ENCODE data around the gene FLYWCH1.

Gene FLYWCH1

DNA sequence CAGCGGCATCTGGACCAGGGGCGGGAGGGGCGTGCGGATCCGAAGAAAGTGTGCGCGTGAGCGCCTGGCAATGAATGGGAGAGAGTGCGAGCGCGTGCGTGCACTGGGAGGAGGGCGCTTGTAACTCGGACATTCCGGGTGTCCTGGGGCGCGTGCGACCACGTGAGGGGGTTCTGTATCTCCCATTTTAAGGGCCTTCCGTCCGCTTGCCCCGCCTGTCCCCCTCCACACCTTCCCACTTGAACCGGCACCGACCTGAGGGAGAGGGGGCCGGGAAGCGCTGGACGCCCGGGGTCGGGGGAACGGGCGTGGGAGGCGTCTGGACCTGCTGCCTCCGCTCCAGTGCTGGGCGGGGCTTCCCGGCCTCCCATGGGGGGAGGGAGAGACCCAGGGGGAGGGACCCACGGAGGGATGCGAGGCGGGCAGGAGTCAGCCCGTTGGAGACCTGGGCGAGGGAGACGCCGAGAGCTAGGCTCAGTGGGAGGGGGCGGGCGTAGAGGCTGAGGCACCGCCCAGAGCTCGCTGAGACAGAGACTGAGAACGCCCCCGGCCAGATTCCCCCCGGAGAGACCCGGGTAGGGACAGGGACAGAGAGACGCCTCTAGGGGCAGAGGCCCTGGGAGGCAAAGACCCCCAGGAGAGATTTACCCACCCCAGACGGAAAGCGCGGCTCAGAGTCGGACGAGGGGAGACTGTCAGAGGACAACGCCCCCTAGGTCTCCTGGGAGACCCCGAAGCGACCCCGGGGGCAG lies 52.2 kb downstream of the FLYWCH1 start, which contains the start of gene KREMEN2:
Gene KREMEN2, plus strand, starts transcription at position 553 of the 752 bp plus-strand sequence. CDS start 246 bp downstream, outside the sequence.
- H4K20me1 ChIP-seq (ENCODE audit: insufficient read depth, low read length, poor library complexity, severe bottlenecking), result no peaks in the 10 kb centered on the region
- H3K4me2 ChIP-seq (ENCODE audit: low read depth, low read length, poor library complexity, severe bottlenecking), result peak within 1 kb of the TSS; percentile 74
- TF ChIP-seq CTCF (conservative IDR thresholded peaks at IDR 0.05; ENCODE audit: low read length) (no peak), EZH2phosphoT487 (IDR thresholded peaks at IDR 0.05; ENCODE audit: borderline replicate concordance) (no peak)
- peak within 1 kb of the TSS; percentile 66 for H3K4me3 ChIP-seq (ENCODE audit: low read length, poor library complexity, severe bottlenecking)
- H3K9ac ChIP-seq (ENCODE audit: low read depth, low read length, poor library complexity, severe bottlenecking), result no peak within 1 kb of the TSS
- H3K79me2 ChIP-seq (ENCODE audit: insufficient read depth, low read length), result no peaks in the 10 kb centered on the region
- no peaks in the 10 kb centered on the region for H3K9me3 ChIP-seq (ENCODE audit: insufficient read depth, low read depth, low read length)
- H3F3A ChIP-seq (ENCODE audit: low read depth), result no peaks in the 10 kb centered on the region
- no peaks in the 10 kb centered on the region for H3K9me2 ChIP-seq (replicated peaks; ENCODE audit: low read depth, low read length)
- no peaks in the 10 kb centered on the region for H3K4me1 ChIP-seq (ENCODE audit: insufficient read depth, low read length, poor library complexity, severe bottlenecking)
- H3K36me3 ChIP-seq (ENCODE audit: insufficient read depth, low read length), result no peaks in the 10 kb centered on the region
- no peaks in the 10 kb centered on the region for H3K27me3 ChIP-seq (ENCODE audit: insufficient read depth, low read length, poor library complexity, severe bottlenecking)
- H2AFZ ChIP-seq (ENCODE audit: low read length), result peak within 1 kb of the TSS; percentile 64; the same call in 1 of the 2 replicates

- no peak for TF ChIP-seq CTCF (conservative IDR thresholded peaks at IDR 0.05; ENCODE audit: low read length)
- TF ChIP-seq EZH2phosphoT487 (IDR thresholded peaks at IDR 0.05; ENCODE audit: borderline replicate concordance), result no peak
- Histone ChIP-seq H3K79me2 (ENCODE audit: insufficient read depth, low read length) (no peaks in the 10 kb centered on the region), H3K9me2 (replicated peaks; ENCODE audit: low read depth, low read length) (no peaks in the 10 kb centered on the region), H4K20me1 (ENCODE audit: insufficient read depth, low read length, poor library complexity, severe bottlenecking) (no peaks in the 10 kb centered on the region), H3K9ac (ENCODE audit: low read depth, low read length, poor library complexity, severe bottlenecking) (no peak overlapping the region), H3K36me3 (ENCODE audit: insufficient read depth, low read length) (no peaks in the 10 kb centered on the region), H2AFZ (ENCODE audit: low read length) (peak overlapping the region; percentile 64; the same call in 1 of the 2 replicates), H3K4me1 (ENCODE audit: insufficient read depth, low read length, poor library complexity, severe bottlenecking) (no peaks in the 10 kb centered on the region), H3K27me3 (ENCODE audit: insufficient read depth, low read length, poor library complexity, severe bottlenecking) (no peaks in the 10 kb centered on the region), H3K4me3 (ENCODE audit: low read length, poor library complexity, severe bottlenecking) (peak overlapping the region; percentile 66), H3K9me3 (ENCODE audit: insufficient read depth, low read depth, low read length) (no peaks in the 10 kb centered on the region), H3K4me2 (ENCODE audit: low read depth, low read length, poor library complexity, severe bottlenecking) (peak overlapping the region; percentile 74), H3F3A (ENCODE audit: low read depth) (no peaks in the 10 kb centered on the region)
Observed at GRCh38 chr16:2964475-2965336, 53.0 kb downstream of the FLYWCH1 start.

- H3K4me2 ChIP-seq (ENCODE audit: low read depth, low read length, poor library complexity, severe bottlenecking), result no peak overlapping the region
- no peaks in the 10 kb centered on the region for H3K36me3 ChIP-seq (ENCODE audit: insufficient read depth, low read length)
- no peak for TF ChIP-seq CTCF (conservative IDR thresholded peaks at IDR 0.05; ENCODE audit: low read length)
- TF ChIP-seq EZH2phosphoT487 (IDR thresholded peaks at IDR 0.05; ENCODE audit: borderline replicate concordance), result no peak
- H3K4me1 ChIP-seq (ENCODE audit: insufficient read depth, low read length, poor library complexity, severe bottlenecking), result peaks cover 2% of the 10 kb centered on the region
- no peaks in the 10 kb centered on the region for H3K9me3 ChIP-seq (ENCODE audit: insufficient read depth, low read depth, low read length)
- peaks cover 7% of the 10 kb centered on the region for H4K20me1 ChIP-seq (ENCODE audit: insufficient read depth, low read length, poor library complexity, severe bottlenecking)
- H3F3A ChIP-seq (ENCODE audit: low read depth), result no peaks in the 10 kb centered on the region
- no peak overlapping the region for H2AFZ ChIP-seq (ENCODE audit: low read length)
- H3K4me3 ChIP-seq (ENCODE audit: low read length, poor library complexity, severe bottlenecking), result no peak overlapping the region
- H3K9me2 ChIP-seq (replicated peaks; ENCODE audit: low read depth, low read length), result no peaks in the 10 kb centered on the region
- peaks cover 9% of the 10 kb centered on the region; the same call in 1 of the 2 replicates for H3K79me2 ChIP-seq (ENCODE audit: insufficient read depth, low read length)
- H3K9ac ChIP-seq (ENCODE audit: low read depth, low read length, poor library complexity, severe bottlenecking), result no peak overlapping the region
- no peaks in the 10 kb centered on the region for H3K27me3 ChIP-seq (ENCODE audit: insufficient read depth, low read length, poor library complexity, severe bottlenecking)
Observed at GRCh38 chr16:2966043-2966807, 54.5 kb downstream of the FLYWCH1 start.

All from Loucy (cell line).